GM21360 (cell line): ENCODE measurements around the gene CLMN.
A peak's percentile ranks its signal among the peaks of the same experiment; 100 is the strongest.
"Not testable (repeated sequence)": the region's sequence is repeated elsewhere in the genome, so short reads cannot be mapped to it uniquely, and the experiment has no call there.

Source experiments
- ATAC-seq: cut with Tn5 transposase; IDR thresholded peaks from one replicate; pipeline ENCODE4 v1.9.1; 2021; ENCODE audit warnings: mild to moderate bottlenecking, moderate library complexity; ENCODE audit not compliant: unreplicated experiment

Gene CLMN

DNA sequence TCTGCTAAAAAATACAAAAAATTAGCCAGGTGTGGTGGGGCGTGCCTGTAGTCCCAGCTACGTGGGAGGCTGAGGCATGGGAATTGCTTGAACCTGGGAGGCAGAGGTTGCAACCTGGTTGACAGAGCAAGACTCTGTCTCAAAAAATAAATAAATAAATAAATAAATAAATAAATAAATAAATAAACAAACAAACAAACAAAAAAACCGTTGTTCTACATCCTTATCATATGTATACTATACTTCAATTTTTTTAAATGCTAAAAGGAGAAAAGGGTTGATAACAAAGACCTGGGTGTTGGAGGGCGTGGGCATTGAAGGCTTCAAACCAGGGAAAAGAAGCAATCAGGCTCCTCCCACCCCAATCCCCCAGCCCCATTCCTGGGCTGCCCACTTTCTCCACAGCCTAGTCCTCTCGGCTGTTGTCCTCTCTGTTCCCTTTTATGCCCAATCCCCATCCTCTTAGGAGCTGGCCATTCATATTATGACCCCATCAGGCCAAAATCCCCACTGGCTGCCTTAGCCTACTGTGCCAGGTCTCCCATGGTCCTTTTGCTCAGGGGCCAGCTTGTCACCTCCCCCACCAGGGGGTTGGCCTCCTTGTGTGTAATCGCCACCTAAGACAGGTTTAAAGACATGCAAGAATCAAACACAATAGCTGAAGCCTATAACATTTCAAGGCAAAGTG is 30.2 kb downstream of the CLMN start:
- no peak for ATAC-seq

DNA sequence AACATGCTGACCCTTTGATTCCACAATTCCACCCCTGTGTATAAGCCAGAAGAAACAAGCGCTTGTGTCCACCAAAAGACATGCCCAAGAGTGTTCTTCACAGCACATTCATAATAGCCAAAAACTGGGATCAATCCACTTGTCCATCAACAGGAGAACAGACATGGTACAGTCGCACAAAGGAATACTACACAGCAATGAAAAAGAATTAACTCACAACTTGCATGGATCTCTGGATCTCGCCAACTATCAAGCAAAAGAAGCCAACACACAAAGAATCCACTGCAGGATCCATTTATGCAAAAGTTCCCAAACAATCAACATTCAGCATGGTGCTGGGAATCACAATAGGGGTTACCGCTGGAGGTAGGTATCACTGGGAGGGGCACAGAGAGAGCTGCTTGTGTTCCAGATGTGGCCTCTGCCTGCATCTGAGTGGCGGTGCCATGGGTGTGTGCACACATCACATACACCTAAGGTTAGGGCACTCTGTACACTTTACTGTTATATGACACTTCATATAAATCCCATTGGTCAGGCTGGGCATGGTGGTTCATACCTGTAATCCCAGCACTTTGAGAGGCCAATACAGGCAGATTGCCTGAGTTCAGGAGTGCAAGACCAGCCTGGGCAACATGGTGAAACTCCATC is 30.9 kb downstream of the CLMN start:
- no peak for ATAC-seq

DNA sequence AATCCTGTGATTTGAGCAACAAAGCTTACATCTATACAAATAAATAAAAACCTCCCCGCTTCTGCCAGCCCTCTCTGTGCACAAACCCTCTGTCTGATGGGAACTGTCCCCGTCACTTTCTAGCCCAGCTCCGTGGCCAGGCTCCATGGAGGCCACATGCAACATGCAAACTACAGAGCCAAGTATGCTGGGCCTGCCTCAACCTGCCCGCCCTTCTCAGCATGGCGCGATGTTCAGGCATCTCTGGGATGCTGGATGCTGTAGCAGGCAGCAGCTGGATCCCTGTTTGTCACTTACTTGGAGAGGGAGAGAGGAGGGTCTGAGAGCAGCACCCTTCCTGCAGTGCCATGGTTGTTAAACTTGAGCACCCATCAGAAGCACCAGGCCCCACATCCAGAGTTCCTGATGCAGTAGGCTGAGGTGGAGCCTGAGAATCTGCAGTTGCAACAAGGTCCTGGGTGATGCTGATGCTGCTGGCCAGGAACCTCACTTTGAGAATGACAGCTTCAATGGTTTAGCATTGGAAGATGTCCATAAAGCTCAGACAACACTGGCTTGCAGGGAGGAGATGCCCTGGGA is 32.4 kb downstream of the CLMN start:
- no peak for ATAC-seq

DNA sequence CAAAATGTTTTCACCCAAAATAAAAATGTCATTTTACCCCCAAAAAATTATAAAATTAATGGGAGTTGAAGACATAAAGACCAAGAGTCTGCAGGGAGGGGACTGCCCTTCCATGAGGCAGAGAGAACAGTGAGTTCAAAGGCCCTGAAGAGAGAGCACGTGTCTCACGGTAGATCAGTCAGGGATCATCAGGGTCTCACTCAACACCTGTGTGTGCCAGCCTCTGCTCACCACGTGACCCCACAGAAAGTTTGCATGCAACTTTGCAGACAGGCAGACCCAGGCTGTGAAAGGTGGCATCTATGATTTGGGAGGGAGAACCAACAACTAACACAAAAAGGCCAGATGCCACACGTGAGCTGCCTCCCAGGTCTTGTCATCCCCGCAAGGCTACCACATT is 33.1 kb downstream of the CLMN start:
- ATAC-seq, result no peak

DNA sequence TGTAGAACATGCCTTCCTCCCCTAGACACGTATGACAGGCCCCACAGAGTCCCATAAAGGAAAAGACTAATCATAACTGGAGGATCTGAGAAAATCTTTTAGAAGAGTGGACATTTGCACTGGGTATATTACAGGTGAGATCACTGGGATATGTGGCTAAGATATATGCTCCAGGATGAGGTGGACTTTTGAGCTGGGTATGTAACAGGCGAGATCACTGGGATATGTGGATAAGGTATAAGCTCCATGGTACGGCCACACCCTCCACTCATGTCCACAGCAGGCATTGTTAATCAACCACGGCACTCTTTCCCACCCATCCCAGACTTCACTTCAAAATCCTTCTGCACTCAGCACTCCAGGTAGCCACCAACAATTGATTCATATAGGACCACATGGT is 34.1 kb downstream of the CLMN start:
- ATAC-seq, result no peak

DNA sequence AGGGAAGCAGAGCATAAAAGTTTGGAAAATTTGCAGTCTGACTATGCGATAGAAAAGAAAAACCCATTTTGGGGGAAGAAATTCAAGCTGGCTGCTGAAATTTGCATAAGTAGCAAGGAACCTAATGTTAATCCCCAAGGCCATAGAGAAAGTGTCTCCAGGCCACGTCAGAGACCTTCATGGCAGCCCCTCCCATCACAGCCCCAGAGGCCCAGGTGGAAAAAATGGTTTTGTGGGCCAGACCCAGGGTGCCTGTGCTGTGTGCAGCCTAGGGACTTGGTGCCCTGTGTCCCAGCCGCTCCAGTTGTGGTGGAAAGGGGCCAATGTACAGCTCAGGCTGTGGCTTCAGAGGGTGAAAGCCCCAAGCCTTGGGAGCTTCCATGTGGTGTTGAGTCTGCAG is 35.9 kb downstream of the CLMN start:
- not testable (repeated sequence) for ATAC-seq

DNA sequence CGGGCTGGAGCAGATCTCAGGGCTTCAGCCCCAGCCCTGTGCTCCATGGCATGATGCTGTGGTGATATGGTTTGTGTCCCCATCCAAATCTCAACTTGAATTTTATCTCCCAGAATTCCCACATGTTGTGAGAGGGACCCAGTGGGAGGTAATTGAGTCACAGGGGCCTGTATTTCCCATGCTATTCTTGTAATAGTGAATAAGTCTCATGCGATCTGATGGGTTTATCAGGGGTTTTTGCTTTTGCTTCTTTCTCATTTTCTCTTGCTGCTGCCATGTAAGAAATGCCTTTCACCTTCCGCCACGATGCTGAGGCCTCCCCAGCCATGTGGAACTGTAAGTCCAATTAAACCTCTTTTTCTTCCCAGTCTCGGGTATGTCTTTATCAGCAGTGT is 36.7 kb downstream of the CLMN start:
- not testable (repeated sequence) for ATAC-seq

DNA sequence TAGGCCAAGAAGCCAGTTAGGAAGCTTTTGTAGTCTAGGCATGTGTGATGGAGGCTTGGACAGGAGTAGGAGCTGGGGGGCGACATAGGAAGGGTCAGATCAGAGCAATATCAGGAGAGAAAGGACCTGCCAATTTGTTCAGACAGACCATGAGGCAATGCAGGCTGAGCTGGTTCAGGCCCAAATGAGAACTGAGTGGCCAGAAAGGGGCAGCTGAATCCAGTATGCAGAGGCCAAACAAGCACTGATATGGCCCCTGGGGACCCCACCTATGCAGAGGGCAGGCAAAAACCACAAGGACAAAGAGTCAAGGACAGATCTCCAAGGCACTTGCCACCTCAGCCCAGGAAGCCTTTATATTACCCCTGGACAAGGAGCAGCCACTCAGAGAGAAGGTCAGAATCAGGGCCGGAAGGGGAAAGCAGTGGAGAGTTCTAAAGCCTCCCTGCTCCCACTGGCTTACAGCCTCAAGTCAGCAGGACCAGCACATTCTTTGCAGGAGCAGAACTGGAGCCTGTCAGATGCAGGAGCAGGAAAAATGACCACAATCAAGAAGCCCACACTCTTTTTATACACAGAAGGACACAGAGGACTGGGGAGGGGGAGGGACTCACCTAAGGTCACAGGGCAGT is 37.2 kb downstream of the CLMN start:
- no peak for ATAC-seq

DNA sequence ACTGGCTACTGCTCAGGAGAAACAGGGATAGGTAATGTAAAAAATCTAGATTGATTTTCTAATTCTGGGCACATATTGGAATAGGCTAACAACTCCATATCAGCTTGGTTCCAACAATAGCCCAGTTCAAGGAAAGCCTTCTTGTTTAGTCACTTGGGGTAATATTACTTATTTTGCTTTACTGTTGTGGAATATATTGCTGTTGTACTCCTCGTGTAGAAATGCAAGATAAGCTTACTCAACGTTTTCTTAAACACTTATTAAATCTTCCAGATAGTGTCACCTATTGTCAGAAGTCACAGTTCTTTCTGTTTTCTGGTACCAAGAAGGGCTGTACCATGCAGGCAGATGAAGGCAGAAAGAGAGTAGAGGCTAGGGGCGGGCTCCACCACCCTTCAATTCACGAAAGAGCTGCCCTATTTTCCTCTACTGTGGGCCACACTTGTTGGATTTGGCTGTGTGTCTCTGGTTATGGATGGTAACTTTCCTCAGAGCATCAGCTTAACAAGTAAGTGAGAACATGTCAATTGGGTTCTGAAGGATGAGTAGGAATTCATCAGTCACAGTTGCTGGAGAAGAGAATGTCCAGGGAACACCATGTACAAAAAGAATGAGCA is 38.0 kb downstream of the CLMN start:
- no peak for ATAC-seq

DNA sequence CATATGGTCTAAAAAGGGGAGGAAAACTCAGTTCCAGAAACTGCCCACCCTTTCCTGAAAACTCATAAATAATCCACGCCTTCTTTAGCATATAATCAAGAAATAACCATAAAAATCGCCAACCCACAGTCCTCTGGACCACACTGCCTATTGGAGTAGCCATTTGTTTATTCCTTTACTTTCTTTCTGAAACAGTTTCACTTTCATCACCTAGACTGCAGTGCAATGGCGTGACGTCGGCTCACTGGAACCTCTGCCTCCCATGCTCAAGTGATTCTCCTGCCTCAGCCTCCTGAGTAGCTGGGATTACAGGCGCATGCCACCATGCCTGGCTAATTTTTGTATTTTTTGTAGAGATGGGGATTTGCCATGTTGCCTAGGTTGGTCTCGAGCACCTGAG is 44.2 kb downstream of the CLMN start:
- no peak for ATAC-seq

DNA sequence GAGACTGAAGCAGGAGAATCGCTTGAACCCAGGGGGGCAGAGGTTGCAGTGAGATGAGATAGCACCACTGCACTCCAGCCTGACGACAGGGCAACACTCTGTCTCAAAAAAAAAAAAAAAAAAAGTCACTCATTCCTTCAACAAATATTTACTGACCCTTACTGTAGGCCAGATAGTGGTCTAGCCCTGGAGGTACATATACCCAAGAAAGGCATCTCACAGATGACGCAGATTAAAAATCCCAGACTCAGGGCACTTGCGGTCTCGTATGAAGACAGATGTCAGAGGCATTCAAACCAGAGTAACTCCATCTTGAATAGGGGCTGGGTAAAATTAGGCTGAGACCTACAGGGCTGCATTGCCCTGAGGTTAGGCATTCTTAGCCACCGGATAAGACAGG is 44.8 kb downstream of the CLMN start:
- no peak for ATAC-seq

DNA sequence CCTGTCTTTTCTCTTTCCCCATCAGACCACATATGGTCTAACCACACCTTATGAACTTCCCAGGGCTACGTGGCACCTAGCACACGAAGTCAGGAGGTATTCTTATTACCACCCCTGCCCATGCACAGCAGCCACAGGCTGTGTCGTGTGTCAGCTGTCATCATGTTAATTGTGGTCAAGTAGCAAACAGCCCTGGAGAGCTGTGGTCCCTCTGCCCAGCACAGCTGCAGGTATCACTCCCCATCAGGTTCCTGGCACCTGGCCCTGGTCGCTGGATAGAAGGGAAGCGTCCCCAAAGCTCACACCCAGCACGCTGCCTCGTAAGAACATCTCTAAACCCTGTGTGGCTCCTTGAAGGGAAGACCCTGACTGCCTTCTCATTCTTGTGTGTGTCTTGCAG is 45.4 kb downstream of the CLMN start:
- no peak for ATAC-seq

DNA sequence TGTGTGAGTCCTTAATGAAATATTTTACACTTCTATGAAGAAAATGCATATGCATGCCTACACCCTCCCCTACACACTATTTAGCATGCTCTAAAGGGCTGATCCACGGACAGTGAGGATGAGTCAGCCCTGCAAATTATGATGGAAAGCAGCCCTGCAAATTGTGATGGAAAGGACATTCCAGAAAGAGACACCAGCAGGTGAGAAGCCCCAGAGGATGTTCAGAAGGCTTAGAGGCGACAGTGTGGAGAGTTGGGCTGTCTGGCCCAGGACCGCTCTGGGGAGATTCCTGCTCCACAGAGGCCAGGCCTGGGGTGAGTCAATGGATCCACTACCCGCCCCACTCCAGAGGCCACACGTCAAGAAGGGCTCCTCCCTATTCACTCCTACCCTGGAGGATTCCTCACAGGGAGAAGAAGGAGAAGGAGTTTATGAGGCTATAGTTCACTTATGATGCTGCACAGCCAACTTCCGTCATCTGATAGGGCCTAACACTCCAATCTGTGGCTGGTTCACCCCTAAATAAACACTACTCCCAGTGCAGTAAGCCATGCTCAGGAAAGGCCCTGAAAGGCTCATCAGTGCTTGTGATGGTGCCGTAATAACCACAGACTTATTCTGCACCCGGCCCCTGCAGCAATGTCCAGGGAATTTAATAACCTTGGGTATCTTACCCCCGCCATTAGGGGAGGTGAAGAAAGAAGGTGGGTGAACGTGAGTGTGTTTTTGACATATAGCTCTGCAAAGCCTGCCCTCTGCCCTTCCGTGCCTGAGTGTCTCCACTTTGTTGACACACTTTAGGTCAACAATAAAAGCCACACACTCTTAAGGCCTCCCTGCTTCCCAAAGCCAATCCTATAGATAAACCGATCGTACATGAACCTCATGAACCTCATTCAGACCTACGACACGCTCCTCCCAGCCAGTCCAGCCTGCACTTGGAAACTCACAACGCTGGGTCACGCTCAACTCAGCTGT is 46.4 kb downstream of the CLMN start:
- no peak for ATAC-seq

DNA sequence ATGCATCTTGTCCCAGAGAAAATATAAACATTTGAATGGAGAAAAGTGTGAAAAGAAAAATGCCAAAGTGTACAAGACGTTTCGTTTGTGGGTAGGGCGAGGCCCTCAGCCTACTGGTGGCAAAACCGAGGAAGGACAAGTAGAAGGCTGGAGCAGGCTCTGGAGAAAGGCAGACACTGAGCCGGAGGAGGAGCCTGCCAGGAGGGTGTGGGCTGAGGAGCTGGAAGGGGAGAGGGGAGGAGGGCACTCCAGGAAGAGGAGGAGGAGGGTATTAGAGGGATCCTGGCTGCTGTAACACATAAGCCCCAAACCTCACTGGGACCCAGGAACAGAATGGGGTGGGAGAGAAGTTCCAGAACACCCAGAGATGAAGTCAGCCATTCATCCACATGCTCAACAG is 47.7 kb downstream of the CLMN start:
- no peak for ATAC-seq

DNA sequence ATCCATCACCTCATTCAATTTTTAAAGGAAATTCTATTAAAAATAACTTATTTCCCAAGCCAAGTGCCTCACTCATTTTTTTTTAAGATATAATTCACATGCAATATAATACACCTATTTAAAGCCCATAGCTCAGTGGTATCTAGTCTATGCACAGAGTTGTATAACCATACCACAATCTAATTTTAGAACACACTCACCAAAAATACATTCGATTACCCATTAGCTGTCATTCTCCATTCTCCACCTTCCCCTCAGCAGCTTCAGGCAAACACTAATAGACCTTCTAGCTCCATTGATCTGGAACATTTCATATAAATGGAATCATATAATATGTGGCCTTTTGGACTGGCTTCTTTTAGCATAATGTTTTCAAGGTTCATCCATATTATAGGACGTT is 49.5 kb downstream of the CLMN start:
- ATAC-seq, result no peak

DNA sequence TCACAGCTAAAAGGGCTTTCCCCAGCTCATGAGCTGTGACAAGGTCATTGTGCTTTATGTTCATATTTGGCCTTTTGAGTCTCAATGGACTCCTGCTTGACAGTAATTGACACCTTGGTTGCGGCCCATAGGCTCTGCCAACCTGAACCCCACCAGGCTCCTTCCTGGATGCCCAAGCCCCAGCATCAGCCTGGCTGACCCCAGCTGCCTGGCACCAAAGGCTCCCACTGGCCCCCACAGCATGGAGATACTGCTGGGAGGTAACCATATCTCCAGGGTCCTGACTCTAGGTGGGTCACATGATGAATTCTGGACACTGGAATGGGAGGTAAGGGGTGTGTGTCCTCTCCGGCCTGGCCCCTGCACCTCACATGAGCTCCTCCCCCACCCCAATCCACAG is 50.2 kb downstream of the CLMN start:
- ATAC-seq, result no peak

DNA sequence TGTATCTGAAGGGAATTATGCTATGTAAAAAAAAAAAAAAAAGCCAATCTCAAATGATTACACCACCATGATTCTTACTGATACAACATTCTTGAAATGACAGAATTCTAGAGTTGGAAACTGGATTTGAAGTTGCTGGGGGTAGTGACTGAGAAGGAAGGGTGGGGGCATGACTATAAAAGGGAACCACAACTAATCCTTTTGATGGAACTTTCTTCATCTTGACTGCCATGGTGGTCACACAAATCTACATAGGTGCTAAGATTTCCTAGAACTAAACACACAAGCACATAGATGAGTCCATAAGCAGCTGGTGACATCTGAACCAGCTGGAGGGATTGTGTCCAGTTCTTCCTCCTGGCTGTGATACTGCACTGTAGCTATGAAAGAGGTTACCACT is 51.4 kb downstream of the CLMN start:
- no peak for ATAC-seq

DNA sequence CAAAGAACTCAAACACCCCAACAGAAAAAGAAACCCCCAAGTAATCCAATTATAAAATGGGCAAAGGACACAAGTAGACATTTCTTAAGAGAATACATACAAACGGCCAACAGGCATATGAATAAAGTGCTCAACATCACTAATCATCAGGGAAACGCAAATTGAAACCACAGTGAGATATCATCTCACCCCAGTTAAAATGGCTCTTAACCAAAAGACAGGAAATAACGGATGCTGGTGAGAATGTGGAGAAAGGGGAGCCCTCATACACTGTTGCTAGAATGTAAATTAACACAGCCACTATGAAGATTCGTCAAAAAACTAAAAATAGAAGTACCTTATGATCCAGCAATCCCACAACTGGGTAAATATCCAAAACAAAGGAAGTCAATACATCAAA is 52.4 kb downstream of the CLMN start:
- ATAC-seq, result no peak

DNA sequence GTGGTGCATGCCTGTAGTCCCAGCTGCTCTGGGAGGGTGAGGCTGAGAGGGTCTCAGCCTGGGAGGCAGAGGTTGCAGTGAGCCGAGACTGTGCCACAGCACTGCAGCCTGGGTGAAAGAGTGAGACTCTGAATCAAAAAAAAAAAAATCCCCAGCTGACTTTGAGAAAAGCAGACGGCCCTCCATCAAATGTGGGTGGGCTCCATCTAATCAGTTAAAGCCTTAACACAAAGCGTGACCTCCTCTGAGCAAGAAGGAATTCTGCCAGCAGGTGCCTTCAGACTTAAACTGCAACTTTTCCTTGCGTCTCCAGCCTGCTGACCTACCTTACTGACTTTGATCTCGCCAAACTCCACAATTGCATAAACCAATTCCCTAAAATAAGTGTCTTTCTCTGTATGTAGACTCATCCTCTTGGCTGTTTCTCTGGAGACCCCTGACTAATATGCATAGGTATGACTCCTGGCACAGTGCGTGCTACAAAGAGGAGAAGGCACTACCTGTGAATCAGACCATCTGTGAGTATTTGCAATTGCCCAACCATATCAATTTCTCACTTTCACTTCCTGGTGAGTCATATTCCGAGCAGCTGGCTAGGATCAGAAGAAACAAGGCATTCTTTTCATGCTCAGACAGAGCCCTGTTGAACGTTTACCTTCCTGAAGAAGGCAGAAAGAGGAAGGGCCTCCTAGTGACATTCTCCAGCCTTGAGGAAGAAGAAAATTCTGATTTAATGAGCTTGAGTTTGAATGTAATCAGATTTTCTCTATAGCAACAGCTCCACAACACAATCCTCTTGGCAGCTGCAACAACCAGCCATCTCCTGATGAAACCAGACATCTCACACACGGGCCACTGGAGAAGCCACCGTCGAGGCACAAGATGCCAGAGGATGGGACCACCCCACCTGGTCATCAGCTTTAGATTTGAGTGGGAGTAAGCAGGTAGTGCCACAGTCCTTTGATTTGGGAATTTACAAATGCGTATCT is 54.3 kb downstream of the CLMN start:
- peak; percentile 95 for ATAC-seq
